ENCODE results near the gene NTNG2.

Gene NTNG2

DNA sequence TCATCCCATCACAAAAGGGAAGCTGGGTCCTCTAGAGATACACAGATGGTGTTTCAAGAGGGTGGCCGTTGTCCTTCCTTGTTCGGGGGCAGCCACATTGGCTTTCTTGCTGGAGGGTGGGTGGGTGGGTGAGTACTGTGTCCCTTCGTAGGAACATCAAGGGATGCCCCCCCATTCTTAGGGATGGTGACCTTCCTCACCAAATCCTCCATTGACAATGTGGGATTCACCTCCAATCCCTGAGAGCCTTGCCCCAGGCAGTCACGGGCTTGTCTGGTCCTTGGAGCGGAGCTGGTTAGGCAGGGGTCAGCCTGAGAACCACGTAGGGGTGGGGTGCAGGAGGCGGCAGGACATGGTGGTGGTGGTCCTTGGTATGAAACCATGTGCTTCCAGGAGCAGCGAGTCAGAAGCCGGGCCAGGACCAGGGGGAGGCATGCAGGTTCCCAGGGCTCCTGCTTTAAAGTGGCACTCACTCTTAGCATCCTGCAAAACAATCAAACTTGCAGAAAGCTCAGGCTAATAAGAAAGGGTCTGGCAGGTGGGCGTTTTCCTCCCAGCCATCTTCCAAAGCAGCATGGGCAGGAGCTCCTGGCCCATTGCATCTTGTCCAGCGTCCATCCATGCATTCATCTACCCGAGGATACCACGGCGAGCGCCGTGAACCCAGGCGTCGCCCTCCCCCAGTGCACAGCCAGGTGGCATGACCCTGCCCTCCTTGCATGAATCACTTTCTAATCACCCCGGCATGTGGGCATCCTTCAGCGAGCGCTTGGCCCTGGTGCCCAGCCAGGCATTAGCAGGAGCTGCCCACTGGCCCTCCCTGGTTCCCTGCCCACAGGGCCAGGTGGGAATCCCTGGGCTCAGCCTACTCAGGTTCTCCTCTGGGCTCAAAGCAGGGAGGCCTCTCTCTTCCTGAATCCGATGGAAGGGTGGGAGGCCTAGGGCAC, 76.4 kb downstream of the NTNG2 start:
- Histone ChIP-seq H3K79me2 (ENCODE audit: insufficient read depth, low read length) (no peaks in the 10 kb centered on the region), H3K9me3 (ENCODE audit: insufficient read depth, low read depth, low read length) (no peaks in the 10 kb centered on the region), H3K4me3 (ENCODE audit: low read length, poor library complexity, severe bottlenecking) (no peak overlapping the region), H3K36me3 (ENCODE audit: insufficient read depth, low read length) (no peaks in the 10 kb centered on the region), H3K27me3 (ENCODE audit: insufficient read depth, low read length, poor library complexity, severe bottlenecking) (no peaks in the 10 kb centered on the region), H3K9ac (ENCODE audit: low read depth, low read length, poor library complexity, severe bottlenecking) (no peak overlapping the region), H3K9me2 (replicated peaks; ENCODE audit: low read depth, low read length) (no peaks in the 10 kb centered on the region), H3F3A (ENCODE audit: low read depth) (no peaks in the 10 kb centered on the region), H4K20me1 (ENCODE audit: insufficient read depth, low read length, poor library complexity, severe bottlenecking) (no peaks in the 10 kb centered on the region), H3K4me2 (ENCODE audit: low read depth, low read length, poor library complexity, severe bottlenecking) (no peak overlapping the region), H3K4me1 (ENCODE audit: insufficient read depth, low read length, poor library complexity, severe bottlenecking) (peaks cover 17% of the 10 kb centered on the region), H2AFZ (ENCODE audit: low read length) (no peak overlapping the region)
- no peak for TF ChIP-seq CTCF (conservative IDR thresholded peaks at IDR 0.05; ENCODE audit: low read length)
- TF ChIP-seq EZH2phosphoT487 (IDR thresholded peaks at IDR 0.05; ENCODE audit: borderline replicate concordance): no peak

- Histone ChIP-seq H3K27me3 (ENCODE audit: insufficient read depth, low read length, poor library complexity, severe bottlenecking) (no peaks in the 10 kb centered on the region), H3K79me2 (ENCODE audit: insufficient read depth, low read length) (no peaks in the 10 kb centered on the region), H3K4me3 (ENCODE audit: low read length, poor library complexity, severe bottlenecking) (no peak overlapping the region), H4K20me1 (ENCODE audit: insufficient read depth, low read length, poor library complexity, severe bottlenecking) (no peaks in the 10 kb centered on the region), H3K4me2 (ENCODE audit: low read depth, low read length, poor library complexity, severe bottlenecking) (no peak overlapping the region), H3F3A (ENCODE audit: low read depth) (no peaks in the 10 kb centered on the region), H3K36me3 (ENCODE audit: insufficient read depth, low read length) (no peaks in the 10 kb centered on the region), H3K4me1 (ENCODE audit: insufficient read depth, low read length, poor library complexity, severe bottlenecking) (peaks cover 17% of the 10 kb centered on the region), H2AFZ (ENCODE audit: low read length) (no peak overlapping the region), H3K9ac (ENCODE audit: low read depth, low read length, poor library complexity, severe bottlenecking) (no peak overlapping the region), H3K9me2 (replicated peaks; ENCODE audit: low read depth, low read length) (no peaks in the 10 kb centered on the region), H3K9me3 (ENCODE audit: insufficient read depth, low read depth, low read length) (no peaks in the 10 kb centered on the region)
- TF ChIP-seq CTCF (conservative IDR thresholded peaks at IDR 0.05; ENCODE audit: low read length) (no peak), EZH2phosphoT487 (IDR thresholded peaks at IDR 0.05; ENCODE audit: borderline replicate concordance) (no peak)
These were observed 77.1 kb downstream of the NTNG2 start for GRCh38 chr9:132238992-132239391.

- Histone ChIP-seq H3K9ac (ENCODE audit: low read depth, low read length, poor library complexity, severe bottlenecking) (no peak overlapping the region), H4K20me1 (ENCODE audit: insufficient read depth, low read length, poor library complexity, severe bottlenecking) (no peaks in the 10 kb centered on the region), H3K36me3 (ENCODE audit: insufficient read depth, low read length) (no peaks in the 10 kb centered on the region), H3K4me3 (ENCODE audit: low read length, poor library complexity, severe bottlenecking) (no peak overlapping the region), H3K27me3 (ENCODE audit: insufficient read depth, low read length, poor library complexity, severe bottlenecking) (no peaks in the 10 kb centered on the region), H3K4me2 (ENCODE audit: low read depth, low read length, poor library complexity, severe bottlenecking) (no peak overlapping the region), H3K4me1 (ENCODE audit: insufficient read depth, low read length, poor library complexity, severe bottlenecking) (peaks cover 17% of the 10 kb centered on the region), H3K9me2 (replicated peaks; ENCODE audit: low read depth, low read length) (no peaks in the 10 kb centered on the region), H3F3A (ENCODE audit: low read depth) (no peaks in the 10 kb centered on the region), H3K79me2 (ENCODE audit: insufficient read depth, low read length) (no peaks in the 10 kb centered on the region), H2AFZ (ENCODE audit: low read length) (no peak overlapping the region), H3K9me3 (ENCODE audit: insufficient read depth, low read depth, low read length) (no peaks in the 10 kb centered on the region)
- no peak for TF ChIP-seq EZH2phosphoT487 (IDR thresholded peaks at IDR 0.05; ENCODE audit: borderline replicate concordance)
- TF ChIP-seq CTCF (conservative IDR thresholded peaks at IDR 0.05; ENCODE audit: low read length): no peak
These were observed 77.7 kb downstream of the NTNG2 start for GRCh38 chr9:132239518-132239917.

Measured in Loucy (cell line).